Effector CD4-positive, alpha-beta T cell (primary cell): ENCODE results near the gene CD226.
"Not testable (repeated sequence)": the region's sequence is repeated elsewhere in the genome, so short reads cannot be mapped to it uniquely, and the experiment has no call there.

ENCODE experiments used
- DNase-seq: peaks from one replicate; pipeline ENCODE4 v3.0.0-alpha.2; 2020
- total RNA-seq: gene quantifications from one replicate; lab custom pipeline; 2026; lab: John Stamatoyannopoulos, UW

CD226 gene
- total RNA-seq: 81.8 reads per million, percentile 78 among the genes with 10 or more reads in this experiment

DNA sequence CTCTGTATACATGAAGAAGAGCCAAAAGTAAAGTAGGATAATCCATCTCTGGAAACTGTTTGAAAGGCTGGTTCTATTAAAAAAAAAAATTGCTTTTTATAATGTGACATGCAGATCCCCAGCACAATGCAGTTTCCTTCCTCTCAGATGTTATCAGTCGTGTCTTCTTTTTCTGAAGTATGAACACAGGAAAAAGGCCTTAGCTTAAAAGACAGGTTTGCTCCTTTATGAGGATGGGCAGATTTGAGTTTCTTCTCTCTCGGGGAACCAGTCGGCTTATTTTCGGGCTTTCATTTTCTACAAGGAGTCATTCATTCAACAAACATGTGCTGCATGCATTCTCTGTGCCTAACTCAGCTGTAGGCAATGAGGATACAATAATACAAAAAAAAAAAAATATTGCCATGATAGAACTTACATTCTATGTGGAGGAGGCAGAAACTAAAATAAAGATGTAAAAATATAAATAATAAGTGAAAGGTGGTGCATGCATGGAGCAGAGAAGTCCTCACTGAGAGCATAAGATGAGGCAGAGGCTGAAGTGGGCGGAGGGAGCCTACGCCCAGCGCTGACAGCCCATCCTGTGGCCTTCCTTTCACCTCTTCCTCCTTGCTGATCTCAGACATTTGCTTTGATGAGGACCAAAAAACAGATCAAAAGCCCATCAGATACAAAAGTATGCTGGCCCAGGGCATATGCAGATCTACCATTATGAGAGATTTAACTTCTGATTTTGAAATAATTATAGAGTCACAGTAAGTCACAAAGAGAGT lies at the start of gene CD226:
TSS of gene CD226 (minus strand) at position 513 of the 773 bp plus-strand sequence. CDS start at position 46, 467 bp downstream.
- DNase-seq: no peak

DNA sequence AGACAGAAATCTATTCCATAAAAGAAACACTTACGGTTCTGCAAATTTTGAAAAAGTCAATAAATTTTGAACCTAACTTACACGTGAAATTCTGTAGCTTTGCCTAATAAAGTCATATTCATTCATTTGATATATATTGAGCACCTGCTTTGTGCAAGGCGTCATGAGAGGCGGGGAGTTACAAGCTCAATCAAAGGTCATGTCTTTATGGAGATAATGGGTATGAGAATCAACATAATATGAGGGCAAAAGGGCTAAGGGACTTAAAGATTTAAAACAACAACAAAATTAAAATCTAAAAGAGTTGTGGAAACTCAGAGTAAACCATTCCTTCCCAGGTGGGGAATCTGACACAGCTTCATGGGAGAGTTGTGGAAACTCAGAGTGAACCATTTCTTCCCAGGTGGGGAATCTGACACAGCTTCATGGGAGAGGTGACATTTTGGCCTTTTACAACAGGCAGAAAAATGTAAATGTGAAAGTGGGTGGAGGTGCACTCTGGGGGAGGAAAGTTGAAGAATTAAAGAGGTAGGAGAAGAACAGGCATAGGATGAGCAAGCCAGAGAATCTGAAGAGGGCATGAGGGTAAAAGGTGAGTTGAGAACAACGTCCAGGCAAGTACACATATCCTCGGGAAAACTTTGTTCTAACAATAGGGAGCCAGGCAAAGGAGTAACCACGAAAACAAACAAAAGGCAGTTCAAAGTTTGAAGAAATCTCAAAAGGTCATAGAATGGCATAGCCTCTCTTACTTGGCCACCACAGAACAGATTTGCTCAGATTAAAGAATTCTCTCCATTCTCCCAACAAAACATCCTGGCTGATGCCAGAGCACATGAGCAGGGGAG lies 49.5 kb upstream of the CD226 start:
- DNase-seq: no peak

DNA sequence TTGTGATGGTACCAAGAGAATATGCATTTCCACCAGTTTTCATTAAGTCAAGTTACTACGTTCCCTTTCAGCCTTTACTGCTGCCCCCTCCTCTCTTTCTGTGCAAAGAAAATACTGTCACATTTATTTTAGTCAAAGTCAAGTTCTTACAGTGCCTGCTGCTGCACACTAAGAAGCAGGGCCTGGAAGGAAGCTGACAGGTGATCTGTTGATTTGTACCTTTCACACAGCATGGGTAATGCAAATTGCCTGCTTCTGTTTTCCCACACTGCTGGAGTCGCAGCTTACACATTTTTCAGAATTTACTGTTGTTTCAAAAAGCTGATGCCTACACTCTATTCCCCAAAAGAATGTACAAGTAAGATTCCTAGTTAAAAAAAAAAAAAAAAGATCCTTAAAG lies 48.7 kb upstream of the CD226 start:
- no peak for DNase-seq

DNA sequence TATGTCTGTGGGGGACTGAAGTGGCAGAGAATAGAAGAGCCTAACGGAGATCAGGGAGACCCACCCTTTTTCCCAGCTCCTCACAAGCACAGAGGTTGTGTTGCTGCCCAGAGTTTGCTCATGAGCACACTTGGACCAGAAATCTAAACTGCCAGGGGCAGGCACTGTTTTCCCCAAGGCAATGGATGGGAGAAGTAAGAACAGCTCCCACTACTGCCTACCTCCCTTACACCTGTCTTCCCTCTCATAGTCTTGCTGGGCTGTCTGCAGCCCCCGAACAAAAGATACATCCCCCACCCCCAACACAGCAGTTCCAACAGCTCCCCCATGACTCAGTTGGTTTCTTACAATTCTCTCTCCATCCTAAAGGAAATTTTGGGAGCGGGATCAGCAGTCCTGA lies 48.1 kb upstream of the CD226 start:
- DNase-seq: no peak

DNA sequence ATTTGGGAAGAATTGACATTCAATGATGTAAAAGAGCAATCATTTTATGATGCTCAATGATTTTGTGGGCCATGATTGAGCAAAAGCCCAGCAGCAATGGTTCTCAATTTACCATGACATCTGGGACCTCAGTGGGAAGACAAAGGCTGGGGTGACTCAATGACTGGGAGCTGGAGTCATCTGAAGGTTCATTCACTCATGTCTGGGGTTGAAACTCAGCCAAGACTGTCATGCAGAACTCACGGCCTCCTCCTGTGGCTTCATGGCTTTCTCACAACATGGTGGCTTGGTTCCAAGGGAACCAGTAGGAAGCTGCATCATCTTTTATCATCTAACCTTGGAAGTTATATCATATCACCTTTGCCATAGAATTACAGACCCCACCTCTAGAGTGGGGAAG lies 45.1 kb upstream of the CD226 start:
- DNase-seq: no peak

DNA sequence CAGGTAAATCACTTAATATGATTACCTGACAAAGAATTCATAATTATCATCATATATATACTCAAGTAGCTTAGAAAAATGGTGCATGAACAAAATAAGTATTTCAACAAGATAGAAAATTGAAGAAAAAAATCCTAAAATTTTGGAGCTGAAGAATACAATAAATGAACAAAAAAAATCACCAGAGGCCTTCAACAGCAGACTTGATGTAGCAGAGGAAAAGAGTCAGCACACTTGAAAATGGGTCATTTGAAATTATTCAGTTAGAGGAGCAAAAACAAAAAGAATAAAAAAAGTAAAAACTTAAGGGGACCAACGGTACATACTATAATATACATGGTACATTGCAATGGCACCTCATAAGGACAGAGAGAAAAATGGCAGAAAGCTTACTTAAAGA lies 40.2 kb upstream of the CD226 start:
- DNase-seq: no peak

DNA sequence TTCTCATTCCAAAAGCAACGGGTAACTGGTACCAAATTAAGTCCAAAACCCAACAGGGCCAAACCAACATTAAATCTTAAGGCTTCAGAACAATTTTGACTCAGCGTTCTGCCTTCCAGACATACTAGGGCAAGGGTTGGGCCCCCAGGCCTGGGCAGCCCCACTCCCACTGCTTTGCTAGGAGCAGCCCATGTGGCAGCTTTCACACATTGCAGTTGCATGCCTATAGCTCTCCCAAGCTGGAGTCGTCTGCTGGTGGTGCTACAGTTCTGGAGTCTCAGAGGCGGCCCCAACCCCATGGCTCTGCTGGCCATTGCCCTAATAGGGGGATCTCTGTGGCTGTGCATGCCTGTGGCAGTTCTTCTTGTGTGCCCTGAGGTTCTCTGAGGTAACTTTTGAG lies 37.6 kb upstream of the CD226 start:
- no peak for DNase-seq

DNA sequence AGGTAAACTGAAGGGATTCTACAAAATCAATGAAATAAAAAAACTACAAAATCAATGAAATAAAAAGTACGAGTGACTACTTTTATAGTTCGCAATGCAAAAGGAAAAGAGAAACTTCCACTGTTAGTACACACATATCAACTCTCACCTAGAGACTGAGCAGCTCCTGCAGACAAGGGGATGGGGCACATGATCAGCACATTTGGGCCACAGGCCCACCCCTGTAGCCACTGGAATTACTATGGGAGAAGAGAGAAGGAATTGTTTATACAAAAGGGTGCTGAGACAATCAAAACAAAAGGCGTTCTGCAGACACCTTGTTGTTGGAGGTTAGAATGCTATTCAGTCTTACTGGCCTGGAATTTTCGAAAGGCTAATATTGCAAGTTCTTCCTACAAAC lies 34.7 kb upstream of the CD226 start:
- no peak for DNase-seq

DNA sequence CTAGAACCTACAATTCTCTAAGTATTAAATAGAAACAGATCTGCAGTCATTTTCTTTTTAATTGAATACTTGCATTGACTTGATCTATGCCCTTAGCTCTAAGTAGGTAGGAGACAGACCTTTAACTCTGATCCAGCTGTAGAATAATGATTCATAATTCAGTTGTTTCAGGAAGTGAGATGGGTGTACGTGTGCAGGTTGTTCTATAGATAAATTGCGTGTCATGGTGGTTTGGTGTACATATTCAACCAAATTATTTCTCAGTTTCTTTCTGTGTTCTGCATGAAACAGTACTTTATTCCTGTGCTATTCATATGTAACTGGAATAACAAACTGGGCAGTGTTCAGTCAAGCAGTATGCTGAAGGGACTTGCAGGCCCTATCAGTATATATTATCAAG lies 34.3 kb upstream of the CD226 start:
- no peak for DNase-seq

DNA sequence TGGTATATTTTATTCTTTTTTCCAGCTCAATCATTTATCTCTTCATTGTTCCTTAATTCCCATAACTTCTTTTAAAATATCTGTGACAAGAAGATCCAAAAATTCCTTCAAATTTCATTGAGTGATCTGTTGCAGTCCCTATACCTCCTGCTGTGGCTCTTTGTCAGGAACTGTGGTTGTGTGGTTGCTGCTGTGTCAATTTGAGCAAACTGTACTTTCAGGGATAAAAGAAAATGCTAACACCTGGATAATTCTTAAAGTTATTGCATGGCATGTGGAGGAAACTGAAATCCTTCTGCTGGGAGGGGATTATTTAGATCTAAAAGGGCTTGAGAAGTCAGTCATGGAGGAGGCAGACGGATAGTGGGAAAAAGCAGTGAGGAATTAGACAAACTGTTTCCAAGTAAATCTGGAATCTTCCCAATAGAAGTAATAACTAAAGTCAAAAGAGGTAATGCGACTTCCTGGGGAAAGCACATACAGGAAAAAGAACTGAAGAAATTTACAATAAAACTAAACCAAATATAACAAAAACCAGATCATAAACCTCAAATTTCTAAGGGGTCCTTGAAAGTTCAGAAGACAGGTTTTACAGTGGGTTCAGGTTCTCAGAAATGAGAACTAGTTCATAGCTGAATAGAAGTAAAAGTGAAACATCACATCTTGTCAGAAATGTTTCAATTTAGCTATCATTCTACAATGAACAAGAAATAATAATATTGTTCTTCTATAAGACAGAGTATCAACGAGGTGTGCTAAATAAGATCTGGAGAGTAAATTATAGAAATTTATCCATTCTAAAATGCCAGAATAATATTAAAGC lies 33.5 kb upstream of the CD226 start:
- no peak for DNase-seq

DNA sequence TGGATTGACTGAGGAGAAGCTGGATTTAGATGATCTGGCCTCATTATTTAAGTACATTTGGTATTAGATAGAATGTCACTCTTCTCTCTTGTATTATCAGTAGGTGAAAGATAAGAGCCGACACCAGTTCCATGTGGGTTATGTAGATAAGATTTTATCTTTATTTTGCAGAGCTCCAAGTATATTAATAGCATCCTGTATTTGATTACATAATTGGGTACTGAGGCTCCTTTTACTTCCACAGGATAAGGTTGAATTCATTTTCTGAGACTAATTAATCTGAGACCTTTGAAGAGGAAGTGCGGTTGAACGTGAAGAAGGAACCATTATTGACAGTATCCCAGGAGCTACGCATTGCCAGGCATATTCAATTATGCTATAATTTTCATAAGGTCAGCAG lies 32.8 kb upstream of the CD226 start:
- no peak for DNase-seq

DNA sequence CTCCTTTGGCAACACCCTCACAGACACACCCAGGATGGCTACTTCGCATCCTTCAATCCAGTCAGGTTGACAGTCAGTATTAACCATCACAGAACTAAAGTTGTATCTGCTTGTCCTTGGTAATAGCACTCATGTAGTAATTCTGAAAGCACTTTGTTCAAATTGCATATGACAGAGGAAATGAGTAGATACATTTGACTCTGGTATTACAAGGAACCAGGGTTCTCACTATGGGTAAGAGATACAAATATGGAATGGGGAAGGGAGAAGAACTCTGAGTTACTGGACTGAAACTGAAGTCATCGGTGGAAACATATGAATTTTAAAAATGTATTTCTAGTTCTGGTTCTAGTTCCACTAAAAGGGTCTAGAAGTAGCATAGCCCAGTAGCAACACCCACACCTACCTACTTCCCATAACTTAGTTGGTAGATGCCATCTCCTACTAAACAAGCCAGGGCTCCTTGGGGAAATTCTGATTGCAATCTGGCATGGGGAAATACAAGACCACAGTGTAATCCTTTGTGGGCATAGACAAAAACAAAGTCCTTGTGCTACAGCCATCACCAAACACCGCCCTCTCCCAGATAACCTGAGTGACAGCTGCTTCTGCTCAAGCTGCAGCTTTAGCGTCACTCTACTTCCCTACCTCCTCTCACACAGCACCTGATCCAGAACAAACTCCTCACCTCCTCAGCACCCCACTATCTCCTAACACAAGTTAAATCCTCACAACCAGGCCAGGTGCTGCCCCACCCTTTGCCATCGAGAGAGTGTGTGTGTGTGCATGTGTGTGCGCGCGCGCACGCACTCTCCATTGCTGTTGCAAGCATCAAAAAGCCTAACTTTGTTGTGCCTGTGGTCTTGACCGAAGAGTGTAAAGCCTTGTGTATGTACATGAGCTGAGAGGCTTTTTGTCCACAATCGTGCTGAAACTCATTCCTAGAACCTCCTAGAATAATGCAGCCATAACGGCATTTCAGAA lies 31.4 kb upstream of the CD226 start:
- no peak for DNase-seq

DNA sequence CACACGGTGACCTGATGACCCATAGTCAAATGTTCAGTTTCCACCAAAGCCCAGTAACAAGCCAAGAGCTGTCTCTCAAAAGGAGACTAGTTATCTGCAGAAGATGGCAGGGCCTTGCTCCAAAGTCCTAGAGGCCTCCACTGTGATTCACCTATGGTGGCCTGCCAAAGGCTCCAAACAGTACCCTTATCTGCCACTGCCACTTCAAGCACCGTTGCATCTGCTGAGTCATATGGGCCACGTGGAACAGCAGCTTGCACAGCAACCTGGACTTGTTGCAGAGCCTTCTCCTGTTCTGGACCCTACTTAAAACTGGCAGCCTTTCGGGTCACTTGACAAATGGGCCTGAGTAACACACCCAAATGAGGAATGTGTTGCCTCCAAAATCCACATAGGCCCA lies 27.6 kb upstream of the CD226 start:
- DNase-seq: not testable (repeated sequence)

DNA sequence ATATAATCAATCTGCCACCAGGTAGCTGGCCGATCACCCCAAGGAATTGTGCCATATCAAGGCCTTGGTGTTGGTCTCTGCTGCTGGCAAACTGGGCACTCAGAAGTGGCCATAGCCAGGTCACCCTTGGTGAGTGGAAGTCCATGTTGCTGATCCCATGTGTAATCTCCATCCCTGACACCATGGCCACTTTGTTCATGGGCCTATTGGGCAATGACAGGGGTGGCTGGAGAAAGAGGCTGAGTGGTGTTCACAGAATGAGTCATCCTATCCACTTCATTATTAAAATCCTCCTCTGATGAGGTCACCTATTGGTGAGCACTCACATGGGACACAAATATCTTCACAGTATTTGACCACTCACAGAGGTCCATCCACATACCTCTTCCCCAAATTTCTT lies 26.7 kb upstream of the CD226 start:
- no peak for DNase-seq

DNA sequence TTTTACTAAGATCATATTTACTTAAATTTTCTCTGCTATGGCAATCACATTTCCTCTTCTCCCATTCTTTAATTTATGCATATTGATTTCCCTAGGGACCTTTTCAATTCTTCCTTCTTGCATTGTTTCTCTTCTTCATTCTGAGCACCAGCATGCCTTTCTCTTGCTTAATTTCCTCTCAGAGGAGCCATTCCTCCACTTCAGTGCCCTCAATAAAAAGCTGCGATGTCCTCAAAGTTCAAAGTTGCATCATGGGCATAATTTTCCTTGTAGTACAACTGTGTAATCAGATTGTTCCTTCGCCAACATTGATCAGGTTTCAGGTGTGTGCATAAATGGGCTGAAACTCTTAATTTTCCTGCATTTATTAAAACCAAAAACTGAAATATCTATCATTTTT lies 21.8 kb upstream of the CD226 start:
- no peak for DNase-seq

DNA sequence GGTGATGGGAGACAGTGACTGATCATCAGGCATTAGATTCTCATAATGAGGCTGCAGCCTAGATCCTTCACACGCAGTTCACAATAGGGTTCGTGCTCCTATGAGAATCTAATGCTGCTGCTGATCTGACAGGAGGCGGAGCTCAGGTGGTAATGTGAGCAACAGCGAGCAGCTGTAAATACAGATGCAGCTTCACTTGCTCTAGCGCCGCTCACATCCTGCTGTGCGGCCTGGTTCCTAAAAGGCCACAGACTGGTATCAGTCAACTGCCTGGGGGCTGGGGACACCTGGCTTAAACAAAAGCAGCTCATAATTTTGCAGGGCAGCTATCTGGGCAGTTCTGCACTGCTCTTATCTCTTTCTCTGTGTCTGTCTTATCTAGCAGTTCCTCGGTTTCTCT lies 20.4 kb upstream of the CD226 start:
- DNase-seq: no peak

DNA sequence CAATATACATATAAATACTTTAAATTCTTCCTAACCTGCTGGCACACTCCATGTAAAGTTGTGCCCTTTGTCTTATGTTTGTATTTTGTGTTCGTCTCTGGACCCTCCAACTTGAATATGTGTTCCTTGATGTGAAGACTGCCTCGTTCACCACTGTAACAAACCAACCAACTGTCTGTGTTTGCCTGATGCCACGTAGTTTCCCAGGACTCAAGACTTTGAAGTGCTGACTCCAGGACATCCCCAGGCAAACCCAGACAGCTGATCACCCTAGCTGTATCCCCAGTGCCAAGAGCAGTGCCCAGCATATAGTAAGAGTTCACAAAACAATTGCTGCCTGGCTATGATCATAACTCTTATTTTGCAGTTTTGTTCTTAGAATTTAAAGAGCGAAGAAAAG lies 15.5 kb upstream of the CD226 start:
- DNase-seq: no peak

DNA sequence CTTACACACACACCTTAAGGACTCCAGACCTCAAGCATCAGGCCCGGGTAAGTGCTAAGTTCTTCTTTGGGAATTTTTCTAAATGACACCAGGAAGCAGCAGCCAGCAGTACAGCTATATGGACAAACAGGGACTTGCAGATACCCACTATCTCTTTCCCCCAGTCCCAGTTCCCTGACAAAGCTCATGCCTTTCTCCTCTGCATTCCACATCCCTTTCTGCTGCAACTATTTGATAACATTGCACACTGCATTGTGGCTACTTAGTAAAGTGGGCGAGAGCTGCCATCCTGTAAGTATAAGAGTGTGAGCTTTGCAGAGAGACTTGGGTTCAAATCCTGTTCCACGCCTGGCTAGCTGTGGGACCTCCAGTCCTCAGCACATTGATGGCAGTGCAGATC lies 14.0 kb upstream of the CD226 start:
- no peak for DNase-seq

DNA sequence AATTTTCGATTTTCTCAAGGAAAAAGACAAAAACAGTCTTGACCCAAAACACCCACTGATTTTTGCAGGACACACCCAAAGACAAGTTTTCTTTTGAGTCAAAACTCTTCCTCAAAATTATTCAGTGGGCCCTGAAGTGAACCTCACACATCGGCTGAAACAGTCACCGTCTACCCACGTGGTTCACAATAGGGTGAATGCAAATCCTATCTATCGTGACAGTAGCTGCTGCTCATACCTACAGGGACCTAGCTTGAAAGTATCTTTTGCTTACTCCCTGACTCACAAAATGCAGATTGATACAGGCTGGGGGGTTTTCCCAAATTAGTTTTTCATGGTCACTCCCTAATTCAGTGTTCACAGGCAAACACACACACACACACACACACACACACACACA lies 10.7 kb upstream of the CD226 start:
- DNase-seq: no peak

DNA sequence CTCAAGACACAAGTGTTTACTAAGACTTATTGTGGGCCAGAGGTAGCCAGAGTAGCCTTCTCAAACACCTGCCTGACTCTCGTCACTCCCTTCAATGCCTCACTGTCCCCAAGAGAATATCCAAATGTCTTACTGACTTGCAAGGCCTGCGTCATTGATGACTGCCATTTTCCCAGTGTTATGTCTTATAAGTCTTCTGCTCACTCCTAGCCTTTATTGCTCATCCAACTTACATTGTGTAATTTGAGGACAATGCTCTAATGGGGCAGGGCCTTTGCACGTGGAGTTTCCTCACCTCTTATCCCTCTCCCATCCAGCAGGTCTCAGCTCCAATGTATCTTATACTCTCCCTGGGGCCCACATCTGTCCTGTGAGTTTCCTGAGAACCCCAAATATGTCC lies 10.1 kb upstream of the CD226 start:
- no peak for DNase-seq

DNA sequence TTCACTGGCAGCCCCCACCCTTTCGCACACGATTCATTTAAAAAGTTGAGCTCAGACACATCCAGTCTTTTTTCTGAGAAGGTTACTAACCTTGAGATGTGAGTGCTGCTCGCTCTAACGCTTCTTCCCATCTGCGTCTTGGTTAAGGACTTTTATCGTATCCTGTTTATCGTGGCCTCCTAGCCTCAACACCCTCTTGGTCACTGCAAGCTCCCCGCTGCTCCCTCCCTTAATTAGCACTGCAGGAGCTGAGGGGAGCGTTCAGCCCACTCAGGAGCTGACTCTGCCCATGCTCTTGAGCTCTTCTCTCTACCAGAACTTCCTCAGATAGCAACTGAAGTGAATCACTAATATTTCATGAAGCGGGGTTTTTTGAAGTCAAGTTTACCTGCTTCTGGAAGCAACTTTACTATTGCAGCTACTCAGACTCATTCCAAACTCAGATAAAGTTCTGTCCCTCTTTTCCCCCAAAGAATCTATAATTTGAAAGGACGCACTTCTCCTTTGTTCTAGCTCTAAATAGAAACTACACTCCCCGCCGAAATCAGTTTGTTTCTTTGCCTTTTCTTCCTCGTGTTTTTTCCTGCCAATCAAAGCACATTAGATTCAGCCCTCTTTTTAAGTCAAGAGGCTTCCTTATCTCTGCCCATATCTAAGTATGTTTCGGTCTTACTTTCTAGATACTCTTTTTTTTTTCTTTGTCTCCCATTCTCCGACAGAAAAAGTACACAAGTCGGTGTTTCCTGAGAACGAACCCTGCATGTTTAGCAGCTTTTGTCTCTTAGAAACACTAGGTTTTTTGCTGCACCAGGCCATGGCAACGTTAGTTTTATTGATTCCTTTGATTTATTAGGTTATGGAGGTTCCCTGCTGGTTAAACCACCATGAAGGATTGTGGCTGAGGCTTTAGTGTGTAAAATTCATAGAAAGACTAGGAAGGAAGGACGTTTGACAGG lies 9.3 kb upstream of the CD226 start:
- no peak for DNase-seq
